Smooth muscle cell (in vitro differentiated cells): ENCODE data around the gene BTG4. TPM values are rescaled to one million over a fixed set of nuclear protein-coding genes. Genes with fewer than 3 reads are reported as not detected.

Experiments used
- DNase-seq: peaks from one replicate; lab custom pipeline; 2025; ENCODE audit not compliant: unreplicated experiment; lab: John Stamatoyannopoulos, UW
- H2AFZ ChIP-seq: fragments of 200-600 bp; sonication (generic); 2 replicates; pipeline ENCODE4 v1.6.0; 2016; ENCODE audit warnings: antibody characterized with exemption, low read depth, mild to moderate bottlenecking
- H3F3A ChIP-seq: fragments of 200-600 bp; sonication (generic); 2 replicates; pipeline ENCODE4 v1.6.0; 2017; ENCODE audit warnings: antibody characterized with exemption, low read depth
- H3K27ac ChIP-seq: fragments of 200-600 bp; sonication (generic); 2 replicates; pipeline ENCODE4 v1.5.1; 2016; ENCODE audit warnings: low read depth, mild to moderate bottlenecking
- H3K27me3 ChIP-seq: fragments of 200-600 bp; sonication (generic); 2 replicates; pipeline ENCODE4 v1.6.1; 2016; ENCODE audit warnings: low read depth, mild to moderate bottlenecking
- H3K36me3 ChIP-seq: fragments of 200-600 bp; sonication (generic); 2 replicates; pipeline ENCODE4 v1.5.1; 2016; ENCODE audit warnings: low read depth
- H3K4me1 ChIP-seq: fragments of 200-600 bp; sonication (generic); 2 replicates; pipeline ENCODE4 v1.5.1; 2016; ENCODE audit warnings: low read depth
- H3K4me2 ChIP-seq: fragments of 200-600 bp; sonication (generic); 2 replicates; pipeline ENCODE4 v1.6.0; 2016; ENCODE audit warnings: mild to moderate bottlenecking
- H3K4me3 ChIP-seq: fragments of 200-600 bp; sonication (generic); 2 replicates; pipeline ENCODE4 v1.5.1; 2016; ENCODE audit warnings: mild to moderate bottlenecking
- H3K79me2 ChIP-seq: fragments of 200-600 bp; sonication (generic); 2 replicates; pipeline ENCODE4 v1.6.0; 2016; ENCODE audit warnings: low read depth, mild to moderate bottlenecking
- H3K9ac ChIP-seq: fragments of 200-600 bp; sonication (generic); 2 replicates; pipeline ENCODE4 v1.6.0; 2016; ENCODE audit warnings: low read depth
- H3K9me3 ChIP-seq: fragments of 200-600 bp; sonication (generic); replicated peaks from 2 replicates; pipeline ENCODE4 v1.5.1; 2016; ENCODE audit warnings: low read depth
- H4K20me1 ChIP-seq: fragments of 200-600 bp; sonication (generic); 2 replicates; pipeline ENCODE4 v1.6.0; 2016; ENCODE audit warnings: low read depth
- WGBS: methylation state at CpG from one replicate; pipeline ENCODE4 v1.1.7; 2016; ENCODE audit warnings: low lambda C conversion rate; 5-methylcytosine and 5-hydroxymethylcytosine counted together
- polyA plus RNA-seq: library from polyadenylated mRNA; unstranded; fragments of >200 nt; fragmentation: Nextera tagmentation; extraction: Ambion mirVana; gene quantifications from 2 replicates; pipeline ENCODE4 v1.2.1, GENCODE V29; 2016
- total RNA-seq: library from RNA; depleted of rRNA; stranded (reverse); fragments of >200 nt; gene quantifications from 2 replicates; pipeline ENCODE4 v1.2.3, GENCODE V29; 2014
- TF ChIP-seq, protein P1 (sequence below): fragments of 200-600 bp; sonication (generic); IDR thresholded peaks from 2 replicates; pipeline ENCODE4 v1.5.1; 2017; ENCODE audit warnings: borderline replicate concordance, mild to moderate bottlenecking, antibody characterized with exemption; ENCODE audit not compliant: insufficient read depth, poor library complexity, severe bottlenecking

BTG4 gene
- total and polyA plus RNA-seq, 2 experiments from 2014 or later: 0.21 TPM; not detected in 1

DNA sequence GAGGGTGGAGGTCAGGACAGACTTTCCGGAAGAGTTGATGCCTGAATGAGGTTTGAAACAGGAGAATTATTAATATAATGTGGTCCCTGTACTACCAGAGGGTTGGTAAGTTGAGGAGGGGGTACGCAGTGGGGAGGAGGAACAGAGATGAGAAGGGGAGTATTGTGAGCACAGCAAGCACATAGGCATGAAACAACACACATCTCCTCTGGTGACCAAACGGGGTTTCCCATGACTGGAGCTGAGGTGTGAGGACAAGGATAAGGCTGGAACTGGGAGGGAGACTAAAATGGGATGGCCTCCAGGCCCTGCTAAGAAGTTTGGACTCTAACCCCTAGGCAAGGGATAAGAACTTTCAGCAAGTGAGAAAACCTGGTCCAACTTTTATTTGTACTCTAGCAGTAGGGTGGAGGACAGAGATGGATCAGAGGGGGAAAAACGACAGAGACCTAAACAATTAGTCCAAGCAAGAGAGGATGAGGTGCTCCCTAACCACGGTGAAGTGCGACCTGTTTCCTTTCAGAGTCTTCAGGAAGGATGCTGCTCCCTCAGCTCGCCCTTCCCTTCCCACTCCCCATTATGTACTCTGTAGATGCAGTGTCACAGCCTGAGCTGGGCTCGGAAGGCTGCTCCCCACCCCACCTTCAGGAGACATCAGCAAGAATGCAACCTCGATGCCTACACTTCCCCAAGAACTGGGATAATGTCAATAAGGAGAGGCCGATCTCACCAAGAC, 59.2 kb downstream of the BTG4 start:
- no peaks in the 10 kb centered on the region for H3F3A ChIP-seq
- no peaks in the 10 kb centered on the region for H3K27me3 ChIP-seq
- no peak overlapping the region for H3K27ac ChIP-seq
- no peaks in the 10 kb centered on the region for H3K79me2 ChIP-seq
- H4K20me1 ChIP-seq: no peaks in the 10 kb centered on the region
- H3K4me1 ChIP-seq: no peaks in the 10 kb centered on the region
- no peak overlapping the region for H3K4me3 ChIP-seq
- TF ChIP-seq, protein P1, sequence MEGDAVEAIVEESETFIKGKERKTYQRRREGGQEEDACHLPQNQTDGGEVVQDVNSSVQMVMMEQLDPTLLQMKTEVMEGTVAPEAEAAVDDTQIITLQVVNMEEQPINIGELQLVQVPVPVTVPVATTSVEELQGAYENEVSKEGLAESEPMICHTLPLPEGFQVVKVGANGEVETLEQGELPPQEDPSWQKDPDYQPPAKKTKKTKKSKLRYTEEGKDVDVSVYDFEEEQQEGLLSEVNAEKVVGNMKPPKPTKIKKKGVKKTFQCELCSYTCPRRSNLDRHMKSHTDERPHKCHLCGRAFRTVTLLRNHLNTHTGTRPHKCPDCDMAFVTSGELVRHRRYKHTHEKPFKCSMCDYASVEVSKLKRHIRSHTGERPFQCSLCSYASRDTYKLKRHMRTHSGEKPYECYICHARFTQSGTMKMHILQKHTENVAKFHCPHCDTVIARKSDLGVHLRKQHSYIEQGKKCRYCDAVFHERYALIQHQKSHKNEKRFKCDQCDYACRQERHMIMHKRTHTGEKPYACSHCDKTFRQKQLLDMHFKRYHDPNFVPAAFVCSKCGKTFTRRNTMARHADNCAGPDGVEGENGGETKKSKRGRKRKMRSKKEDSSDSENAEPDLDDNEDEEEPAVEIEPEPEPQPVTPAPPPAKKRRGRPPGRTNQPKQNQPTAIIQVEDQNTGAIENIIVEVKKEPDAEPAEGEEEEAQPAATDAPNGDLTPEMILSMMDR: no peak
- H3K4me2 ChIP-seq: no peak overlapping the region
- H3K9me3 ChIP-seq: no peaks in the 10 kb centered on the region
- no peaks in the 10 kb centered on the region for H3K36me3 ChIP-seq
- 83% methylated on average over 10 of the region's 10 CpGs for WGBS
- no peak overlapping the region for H3K9ac ChIP-seq
- H2AFZ ChIP-seq: no peak overlapping the region
- no peak for DNase-seq

DNA sequence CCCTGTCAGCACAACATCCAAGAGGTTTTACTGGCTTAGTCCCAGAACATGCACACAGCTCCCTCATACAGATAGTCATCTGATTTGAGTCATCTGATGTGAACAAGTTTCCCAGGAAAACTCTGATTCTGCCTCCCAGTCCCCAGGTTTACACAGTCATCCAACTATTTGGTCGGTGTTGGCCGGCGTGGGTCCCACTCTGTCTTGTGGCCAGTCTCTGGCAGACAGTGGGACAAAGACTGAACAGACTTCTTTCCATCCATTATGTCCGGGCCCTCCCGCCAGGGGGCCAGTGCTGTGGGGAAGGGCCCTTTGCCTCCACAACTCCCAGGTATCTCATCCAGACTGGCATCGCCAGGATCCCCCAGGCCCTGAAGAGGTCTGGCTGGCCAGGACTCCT, 60.0 kb downstream of the BTG4 start:
- no peak overlapping the region for H3K4me2 ChIP-seq
- H3F3A ChIP-seq: no peaks in the 10 kb centered on the region
- H3K9me3 ChIP-seq: no peaks in the 10 kb centered on the region
- no peak overlapping the region for H2AFZ ChIP-seq
- TF ChIP-seq, protein P1: no peak
- no peak overlapping the region for H3K4me3 ChIP-seq
- no peaks in the 10 kb centered on the region for H3K27me3 ChIP-seq
- H3K27ac ChIP-seq: no peak overlapping the region
- no peak overlapping the region for H3K9ac ChIP-seq
- no peaks in the 10 kb centered on the region for H3K4me1 ChIP-seq
- no peaks in the 10 kb centered on the region for H4K20me1 ChIP-seq
- no peak for DNase-seq
- no peaks in the 10 kb centered on the region for H3K79me2 ChIP-seq
- 87% methylated on average over 6 of the region's 6 CpGs for WGBS
- no peaks in the 10 kb centered on the region for H3K36me3 ChIP-seq

DNA sequence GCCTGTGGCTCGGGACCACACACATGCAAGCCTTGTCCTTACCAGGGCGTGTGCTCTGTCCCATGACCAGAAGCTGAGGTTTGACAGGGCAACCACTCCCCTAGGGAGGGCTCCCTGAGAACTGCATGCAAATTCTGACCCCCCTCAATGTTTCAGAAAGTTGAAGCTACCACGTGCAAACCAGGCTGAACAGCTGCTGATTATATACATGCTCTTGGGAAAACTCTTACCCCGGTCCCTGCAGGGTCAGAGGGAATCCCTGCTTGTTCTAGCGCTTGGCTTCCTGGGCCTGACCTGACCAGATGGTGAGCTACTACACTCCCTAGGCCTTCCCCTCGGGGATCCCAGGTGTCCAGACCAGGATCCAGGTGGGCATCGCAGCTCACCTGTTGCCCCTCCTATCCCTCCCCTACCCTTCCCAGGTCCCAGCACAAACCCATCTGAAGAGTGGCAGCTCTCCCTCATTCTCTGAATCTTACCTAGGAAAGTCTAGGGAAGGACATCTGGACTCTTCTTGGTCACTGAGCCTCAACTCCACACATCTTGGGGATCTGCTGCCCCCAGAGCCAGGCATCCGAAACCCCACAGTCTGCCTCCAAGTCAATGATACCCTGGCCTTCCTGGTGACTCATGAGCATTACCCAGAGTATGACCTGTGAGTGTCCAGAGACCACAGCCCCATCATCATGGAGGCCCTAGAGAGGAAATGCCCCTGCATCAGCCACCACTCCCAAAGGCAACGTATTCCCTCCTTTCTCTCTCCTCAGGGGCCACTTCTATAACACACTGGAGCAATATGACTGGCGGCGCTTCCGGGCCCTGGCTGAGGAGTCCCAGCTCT, 61.5 kb downstream of the BTG4 start:
- 88% methylated on average over 12 of the region's 12 CpGs for WGBS
- Histone ChIP-seq H3K36me3 (no peaks in the 10 kb centered on the region), H4K20me1 (no peaks in the 10 kb centered on the region), H2AFZ (no peak overlapping the region), H3K4me2 (no peak overlapping the region), H3K9me3 (no peaks in the 10 kb centered on the region), H3K9ac (no peak overlapping the region), H3K79me2 (no peaks in the 10 kb centered on the region), H3F3A (no peaks in the 10 kb centered on the region), H3K4me1 (no peaks in the 10 kb centered on the region), H3K4me3 (no peak overlapping the region), H3K27me3 (no peaks in the 10 kb centered on the region), H3K27ac (no peak overlapping the region)
- DNase-seq: no peak
- TF ChIP-seq, protein P1: no peak
